SW480 (cell line): ENCODE data around the gene OSBPL2.

Experiments
- DNase-seq: peaks from one replicate; pipeline ENCODE4 v3.0.0-alpha.2; 2016; ENCODE audit warnings: low spot score

OSBPL2 gene

DNA sequence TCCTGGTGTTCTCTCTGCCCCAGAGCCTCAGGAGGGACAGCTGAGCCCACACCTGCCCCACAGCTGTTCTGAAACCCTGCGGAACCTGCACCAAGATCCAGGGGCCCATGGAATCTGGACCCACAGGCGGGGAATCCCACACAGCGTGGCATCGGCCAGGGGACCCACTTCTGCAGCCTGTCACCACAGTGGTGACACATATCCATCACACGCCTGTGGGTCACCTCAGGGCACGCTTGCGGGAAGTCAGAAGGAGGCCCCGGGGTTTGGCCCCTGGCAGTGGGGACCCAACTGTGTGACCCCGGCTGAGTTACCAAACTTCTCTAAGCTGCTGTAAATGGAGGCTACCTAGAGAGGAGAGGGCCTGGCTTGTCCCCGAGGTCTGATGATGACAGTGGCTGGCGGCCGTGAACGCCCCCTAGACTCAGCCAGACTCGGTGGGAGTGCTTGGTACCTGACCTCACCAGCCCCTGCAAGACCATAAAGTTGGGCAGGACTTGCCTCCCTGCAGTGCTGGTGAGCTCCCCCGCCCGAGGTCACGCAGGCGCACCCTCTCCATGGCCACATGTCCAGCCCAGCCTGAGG lies 16.0 kb upstream of the OSBPL2 start:
- no peak for DNase-seq

DNA sequence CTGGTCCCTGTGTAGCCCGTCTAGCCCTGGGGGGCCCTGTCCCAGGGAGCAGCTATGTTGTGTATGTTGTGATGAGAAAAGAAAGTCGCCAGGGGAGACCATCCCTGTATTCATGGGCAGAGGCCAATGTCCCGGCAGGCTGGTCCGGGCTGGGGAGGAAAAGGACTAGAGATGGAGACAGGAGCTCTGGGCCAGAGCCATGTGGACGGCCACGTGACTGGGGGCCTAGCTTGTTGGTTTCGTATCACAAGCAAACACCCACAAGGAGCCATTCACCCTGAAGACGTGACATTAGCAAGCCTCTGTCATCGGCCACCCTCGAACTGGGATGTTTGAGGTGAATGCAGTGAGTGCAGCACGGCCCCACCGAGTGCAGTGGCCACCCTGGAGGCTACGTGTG lies 15.3 kb upstream of the OSBPL2 start:
- no peak for DNase-seq

GRCh38 chr20:62223571-62223970 lies 14.8 kb upstream of the OSBPL2 start:
- DNase-seq = no peak

GRCh38 chr20:62224113-62224855 lies 14.0 kb upstream of the OSBPL2 start:
- no peak for DNase-seq

DNA sequence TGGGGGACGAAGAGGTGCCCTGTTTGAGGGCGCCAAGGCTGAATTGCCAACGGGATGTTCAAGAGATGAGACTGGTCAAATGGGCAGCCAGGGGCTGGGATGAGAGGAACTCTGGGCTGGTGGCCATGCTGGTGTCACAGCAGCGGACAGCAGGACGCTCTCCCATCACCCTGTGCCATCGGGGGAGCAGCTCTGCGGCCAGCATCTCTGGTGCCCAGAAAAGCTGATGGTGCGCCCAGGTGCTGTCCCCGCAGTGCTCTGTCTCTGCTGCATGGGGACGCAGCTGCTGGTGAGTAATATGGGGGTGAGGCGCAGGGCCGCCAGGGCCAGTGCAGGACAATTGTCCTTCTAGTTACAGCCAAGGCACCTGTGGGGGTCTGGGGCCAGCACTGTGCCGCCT lies 13.3 kb upstream of the OSBPL2 start:
- no peak for DNase-seq

GRCh38 chr20:62225820-62226635 lies 12.3 kb upstream of the OSBPL2 start:
- no peak for DNase-seq

- no peak for DNase-seq
Observed at GRCh38 chr20:62226707-62227590, 11.4 kb upstream of the OSBPL2 start.

DNA sequence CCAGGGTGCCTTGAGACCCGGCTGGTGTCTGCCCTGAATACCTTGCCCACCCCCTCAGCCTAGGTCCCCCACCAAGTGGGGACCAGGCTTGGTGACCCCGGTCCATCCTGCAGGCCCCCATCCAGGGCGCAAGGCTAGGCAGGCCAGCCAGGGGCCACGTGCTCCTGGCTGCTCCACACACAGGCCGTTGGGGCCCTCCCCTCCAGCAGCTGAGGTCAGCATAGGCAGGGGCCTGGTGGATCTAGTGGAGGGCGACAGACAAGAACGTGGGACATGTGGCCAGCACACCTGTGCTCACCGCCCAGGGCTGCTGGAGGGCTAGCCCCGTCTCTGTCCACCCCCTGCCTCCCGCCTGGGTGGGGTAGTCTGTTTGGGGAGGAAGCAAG lies 10.7 kb upstream of the OSBPL2 start:
- DNase-seq = no peak

DNA sequence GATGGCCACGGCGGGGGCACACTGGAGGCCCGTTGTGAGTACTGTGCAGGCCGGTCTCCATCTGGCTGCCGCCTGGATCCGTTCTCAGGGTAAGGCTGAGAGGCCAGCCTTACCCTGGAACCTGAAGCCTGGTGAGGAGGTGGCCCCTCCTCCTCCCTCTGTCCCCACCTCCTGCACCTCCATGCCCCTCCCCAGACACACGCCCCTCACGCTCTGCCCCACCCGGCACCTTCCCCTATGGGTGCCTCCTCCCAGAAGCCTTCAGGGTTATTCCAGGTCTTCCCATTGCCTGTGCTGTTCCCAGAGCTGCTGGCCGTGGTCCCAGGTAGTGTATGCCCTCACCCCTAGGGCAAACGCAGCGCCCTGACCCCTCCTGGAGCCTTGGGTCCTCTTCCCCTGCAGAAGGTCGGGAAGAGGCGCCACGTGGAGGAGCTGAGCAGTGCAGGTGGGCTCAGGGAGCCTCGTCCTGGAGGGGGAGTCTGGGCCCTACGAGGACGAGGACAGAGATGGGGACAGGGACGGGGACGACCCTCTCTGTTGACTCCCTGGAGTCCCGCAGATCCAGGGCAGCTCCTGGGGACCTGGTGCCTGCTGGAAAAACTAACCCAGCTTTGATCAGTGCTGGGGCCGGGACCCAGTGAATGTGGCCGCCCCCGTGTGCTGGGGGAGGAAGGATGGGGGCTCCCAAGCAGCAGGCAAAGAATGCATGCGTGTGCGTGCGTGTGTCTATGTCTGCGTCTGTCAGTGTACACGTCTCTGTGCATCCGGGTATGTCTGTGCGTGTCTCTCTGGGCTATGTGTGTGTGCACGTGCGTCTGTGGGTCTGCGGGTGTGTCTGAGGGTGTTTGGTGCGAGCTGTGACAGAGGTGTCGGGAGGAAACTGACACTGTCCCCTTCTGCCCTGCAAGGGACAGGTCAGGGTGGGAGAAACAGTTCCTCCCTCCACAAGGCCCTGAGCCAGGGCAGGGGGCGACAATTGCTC lies 10.1 kb upstream of the OSBPL2 start:
- no peak for DNase-seq

DNA sequence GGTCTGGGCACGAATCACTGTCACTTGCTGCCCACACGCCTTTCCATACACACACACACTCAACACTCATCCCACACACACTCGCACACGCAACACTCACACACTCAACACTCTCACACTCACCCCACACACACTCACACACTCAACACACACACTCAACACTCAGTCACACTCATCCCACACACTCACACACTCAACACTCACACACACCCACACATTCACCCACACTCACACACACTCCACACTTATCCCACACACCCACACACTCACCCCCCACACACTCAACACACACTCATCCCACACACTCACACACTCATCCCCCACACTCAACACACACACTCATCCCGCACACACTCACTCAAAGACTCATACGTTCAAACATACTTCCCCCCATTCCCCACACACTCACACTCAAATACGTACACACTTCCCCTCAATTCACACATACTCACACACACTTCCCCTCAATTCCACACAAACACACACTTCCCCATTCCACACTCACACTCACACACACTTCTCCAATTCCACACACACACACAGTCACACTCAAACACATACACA lies 9.3 kb upstream of the OSBPL2 start:
- no peak for DNase-seq

DNA sequence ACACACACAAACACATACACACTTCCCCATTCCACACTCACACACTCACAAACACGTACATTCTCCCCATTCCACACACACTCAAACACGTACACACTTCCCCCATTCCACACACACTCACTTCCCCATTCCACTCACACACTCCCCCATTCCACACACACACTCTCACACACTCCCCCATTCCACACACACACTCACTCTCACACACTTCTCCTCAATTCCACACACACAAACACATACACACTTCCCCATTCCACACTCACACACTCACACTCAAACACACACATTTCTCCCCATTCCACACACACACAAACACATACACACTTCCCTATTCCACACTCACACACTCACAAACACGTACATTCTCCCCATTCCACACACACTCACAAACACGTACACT lies 8.7 kb upstream of the OSBPL2 start:
- DNase-seq = no peak

- no peak for DNase-seq
Observed at GRCh38 chr20:62230276-62230675, 8.0 kb upstream of the OSBPL2 start.

- DNase-seq = no peak
Observed at GRCh38 chr20:62230696-62231095, 7.6 kb upstream of the OSBPL2 start.

GRCh38 chr20:62231292-62231691 lies 7.0 kb upstream of the OSBPL2 start:
- DNase-seq = no peak

DNA sequence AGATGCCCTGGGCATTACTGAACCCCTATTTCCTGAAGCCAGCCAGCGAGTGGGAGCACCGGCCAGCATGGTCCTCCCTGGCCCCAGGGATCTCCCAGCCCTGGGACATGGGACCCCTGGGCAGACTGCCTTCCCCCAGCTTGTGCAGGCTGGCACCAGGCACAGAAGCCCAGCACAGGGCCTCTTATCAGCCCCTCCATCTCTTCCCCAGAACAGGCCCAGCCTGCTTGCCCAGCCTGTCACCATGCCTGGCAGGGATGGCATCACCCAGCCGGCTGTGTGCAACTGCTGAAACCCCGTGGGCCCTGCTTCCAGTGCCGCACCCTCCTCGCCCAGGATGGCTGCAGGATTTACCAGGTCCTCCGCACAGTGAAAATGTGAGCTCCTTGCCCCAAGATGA lies 6.1 kb upstream of the OSBPL2 start:
- DNase-seq = no peak

DNA sequence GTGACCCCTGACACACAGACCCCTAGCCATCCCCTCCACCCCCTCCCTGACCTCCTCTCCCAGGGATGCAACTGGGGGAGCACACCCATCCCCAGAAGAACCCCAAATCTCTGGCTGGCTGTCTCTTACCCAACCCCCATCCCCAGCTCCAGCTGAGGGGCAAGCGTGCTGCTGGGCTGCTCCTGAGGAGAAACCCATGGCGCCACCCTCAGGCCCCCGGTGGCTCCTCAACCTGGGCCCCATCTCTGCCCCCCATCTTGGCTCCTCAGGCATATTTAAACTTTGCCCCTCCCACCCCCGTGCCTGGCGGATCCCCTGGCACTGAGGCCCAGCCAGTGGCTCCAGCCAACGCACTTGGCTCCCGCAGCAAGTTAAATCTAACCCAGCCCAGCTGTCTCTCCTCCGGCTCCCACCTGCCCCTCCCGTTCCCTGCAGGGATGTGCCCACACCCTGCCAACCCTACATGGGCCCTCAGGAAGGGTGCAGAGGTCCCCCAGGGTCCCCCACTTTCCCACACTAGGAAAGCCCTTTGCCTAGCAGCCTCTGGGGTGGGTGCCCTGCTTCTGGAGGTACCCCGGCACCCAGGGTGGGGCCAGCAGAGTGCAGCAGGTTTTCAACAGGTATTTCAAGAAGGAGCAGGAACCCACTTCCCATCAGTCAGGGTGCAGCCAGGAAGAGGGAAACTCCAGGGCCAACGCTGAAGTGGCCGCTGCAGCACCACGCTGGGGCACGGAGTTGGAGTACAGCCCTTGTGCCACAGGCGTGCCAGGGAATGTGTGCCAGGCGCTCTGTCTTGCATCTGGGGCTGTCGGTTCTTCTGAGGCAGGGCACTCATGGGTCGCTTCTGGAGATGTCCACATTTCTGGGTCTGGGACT lies 5.3 kb upstream of the OSBPL2 start:
- DNase-seq = no peak

DNA sequence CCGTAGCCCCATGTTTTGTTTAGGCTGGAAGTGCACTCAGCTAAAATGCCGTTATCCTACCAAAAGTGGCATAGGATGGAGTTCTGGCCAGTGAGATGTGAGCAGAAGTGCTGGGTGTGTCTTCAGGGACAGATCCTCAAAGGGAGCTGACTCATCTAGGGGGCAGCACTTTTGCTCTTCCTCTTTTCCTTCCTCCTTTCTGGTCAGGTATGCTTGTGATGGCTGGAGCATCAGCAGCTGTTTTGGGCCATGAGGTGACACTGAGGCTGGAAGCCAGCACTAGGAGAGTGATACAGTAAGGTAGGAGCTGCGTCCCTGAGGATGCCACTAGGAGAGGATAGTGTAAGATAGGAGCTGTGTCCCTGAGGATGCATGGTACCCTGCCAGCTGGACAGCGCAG lies 4.6 kb upstream of the OSBPL2 start:
- DNase-seq = no peak

GRCh38 chr20:62234339-62234738 lies 4.0 kb upstream of the OSBPL2 start:
- DNase-seq = no peak

- no peak for DNase-seq
Observed at GRCh38 chr20:62235001-62235776, 3.1 kb upstream of the OSBPL2 start.
